Heart left ventricle (tissue), 16 donors: ENCODE measurements around the gene CANT1. TPM values are rescaled to one million over a fixed set of nuclear protein-coding genes. Genes with fewer than 3 reads are reported as not detected.
A peak's percentile ranks its signal among the peaks of the same experiment; 100 is the strongest.

Experiments
- ATAC-seq, 4 donors: fragments of 200-7000 bp; cut with Tn5 transposase; one replicate each; pipeline ENCODE4 v1.9.1; 2020 to 2022; ENCODE audit warnings: moderate library complexity in 4 of 4, mild to moderate bottlenecking in 3 of 4, moderate number of reproducible peaks in 1 of 4
- DNase-seq, 5 donors: peaks; one replicate each; pipeline ENCODE4 v3.0.0-alpha.2; 2020
- H3K27ac ChIP-seq, 12 donors: fragments of 200-600 bp; sonication (generic) in 4 of 12; one replicate each; pipeline versions ENCODE4 v1.5.0 to v1.8.0; 2016 to 2022; ENCODE audit warnings: mild to moderate bottlenecking in 2 of 12
- H3K27me3 ChIP-seq, 9 donors: fragments of 200-600 bp; sonication (generic) in 2 of 9; one replicate each; pipeline versions ENCODE4 v1.5.1 to v1.8.0; 2016 to 2022; ENCODE audit warnings: mild to moderate bottlenecking in 3 of 9
- H3K36me3 ChIP-seq, 9 donors: fragments of 200-600 bp; sonication (generic) in 2 of 9; one replicate each; pipeline versions ENCODE4 v1.5.0 to v1.8.0; 2018 to 2022; ENCODE audit warnings: mild to moderate bottlenecking in 2 of 9
- H3K4me1 ChIP-seq, 12 donors: fragments of 200-600 bp; sonication (generic) in 4 of 12; one replicate each; pipeline versions ENCODE4 v1.5.0 to v1.8.0; 2016 to 2022; ENCODE audit warnings: mild to moderate bottlenecking in 3 of 12
- H3K4me3 ChIP-seq, 12 donors: fragments of 200-600 bp; sonication (generic) in 4 of 12; one replicate each; pipeline versions ENCODE4 v1.5.0 to v1.8.0; 2017 to 2022; ENCODE audit warnings: mild to moderate bottlenecking in 9 of 12, moderate library complexity in 4 of 12
- H3K9me3 ChIP-seq, 12 donors: fragments of 200-600 bp; sonication (generic) in 4 of 12; one replicate each; pipeline versions ENCODE4 v1.5.0 to v1.8.0; 2016 to 2022; ENCODE audit warnings: mild to moderate bottlenecking in 1 of 12
- CTCF ChIP-seq, 12 donors: fragments of 200-600 bp; sonication (generic) in 4 of 12; IDR thresholded peaks; one replicate each; pipeline versions ENCODE4 v1.5.0 to v1.8.0; 2018 to 2022; ENCODE audit warnings: antibody characterized with exemption in 12 of 12, mild to moderate bottlenecking in 5 of 12
- POLR2A ChIP-seq, 2 donors: fragments of 450-650 bp; IDR thresholded peaks; one replicate each; pipeline ENCODE4 v1.6.1; 2017; ENCODE audit warnings: antibody characterized with exemption in 2 of 2, mild to moderate bottlenecking in 2 of 2, moderate library complexity in 2 of 2
- WGBS, 4 donors: extraction: QIAGEN DNeasy Blood & Tissue Kit in 2 of 4; methylation state at CpG; one replicate each; pipeline versions ENCODE4 v1.1.5 to v1.1.7; 2013 to 2018; 5-methylcytosine and 5-hydroxymethylcytosine counted together
- intact Hi-C, 10 donors: fragments of 100-400 bp; cut with DNase I; formaldehyde crosslinking; loops; one replicate each; pipeline versions ENCODE4 v1.11.1 to v1.14.2; 2022
- polyA plus RNA-seq, 2 donors: library from polyadenylated mRNA; stranded (reverse); fragments of 200-250 nt; gene quantifications; one replicate each; pipeline ENCODE4 v1.2.3, GENCODE V29; 2013
- total RNA-seq, 9 donors: library from RNA; depleted of rRNA in 2 of 9; stranded (reverse); fragments of >200 nt in 2 of 9; fragmentation: NEBNext Ultra II Directional in 3 of 9; extraction: Animal tissue kit (Norgen Biotek cat#: 25700) in 3 of 9; gene quantifications; one replicate each; pipeline versions ENCODE4 v1.1.0 to v1.2.4, GENCODE V29; 2016 to 2023
- donor health status: ischemic (EF 13 %, LVEDD 7.1; RV severe dilation, severe dysfunction).
- donor health status: healthy with polysubstance abuse.
- donor health status: DM: no; HTN: yes; CAD: no.
- donor health status: DM: no; HTN: no; CAD: no.
- donor health status: ischemic (EF 25% LVEDD 6.9; RV normal size, moderate dysfunction).
- donor health status: ischemic (EF 25% LVEDD 5.7; RV mildly dilated, moderate dysfunction).
- donor health status: healthy.
- donor health status: DM: yes; HTN: yes; CAD: no.
- donor health status: ischemic (EF 35%, LVEDD 5.7; RV mildly dilated, moderate dysfunction).
- donor health status: nonischemic (EF 11% LVEDD 7.7; RV severe dilation, severe dysfunction).
- donor health status: DM: yes; HTN: yes; CAD: no.
- donor health status: PGD.
- donor health status: ischemic (EF 29% LVEDD 5.4; RV normal size, mild dysfunction).
- donor health status: nonischemic (EF 23%, LVEDD 6.1; RV moderate dilation, normal function).

Gene CANT1
- total and polyA plus RNA-seq, 11 donors = 5.1 to 46.2 (median 24.1) TPM

DNA sequence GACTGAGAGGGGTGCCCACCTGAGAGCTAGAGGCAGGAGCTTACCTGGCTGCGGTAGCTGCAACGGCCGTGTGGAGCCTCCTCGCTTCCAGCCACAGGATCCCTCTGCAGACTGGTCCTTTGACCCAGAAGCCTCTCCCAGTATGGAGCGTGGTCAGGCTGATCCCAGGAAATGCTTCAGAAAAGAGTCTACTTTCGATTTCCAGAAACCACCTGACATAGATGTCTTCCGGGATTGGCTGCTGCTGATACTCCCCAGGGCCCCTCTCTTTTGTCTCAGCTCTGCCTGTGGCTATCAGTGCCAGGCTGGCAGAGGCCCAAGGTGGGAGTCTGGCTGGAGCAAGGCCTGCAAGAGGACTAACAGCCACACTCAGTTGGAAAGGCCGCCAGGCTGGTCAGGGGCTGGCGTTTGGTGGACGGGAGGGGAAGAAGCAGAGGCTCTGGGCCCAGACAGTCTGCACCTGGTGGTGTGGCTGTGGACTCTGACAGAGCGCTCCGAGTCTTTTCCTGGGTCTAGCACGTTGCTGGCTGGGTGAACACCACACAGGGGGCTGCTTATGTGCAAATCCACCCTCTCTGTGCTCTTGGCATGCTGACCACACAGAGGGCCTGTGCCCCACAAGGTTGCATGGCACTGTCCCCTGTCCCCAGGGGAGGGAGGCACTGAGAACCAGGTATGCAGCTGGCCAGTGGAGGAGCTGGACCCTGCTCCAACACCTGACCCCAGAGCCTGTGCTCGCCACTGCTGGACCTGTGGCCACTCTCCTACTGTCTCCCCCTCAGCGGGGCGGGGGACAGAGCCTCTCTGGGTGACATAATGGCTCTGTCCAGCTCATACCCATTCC lies 29.6 kb downstream of the CANT1 start, which contains the start of gene LGALS3BP:
Gene LGALS3BP, minus strand, starts transcription at position 144 of the 844 bp plus-strand sequence. CDS start 2,732 bp downstream, outside the sequence.
- intact Hi-C loops = loop anchor here in 2 of 10 donors (10.0 kb wide), 2 partner anchors 55 to 485 kb away; partner anchors contain the start of gene TIMP2 (in 1 of the 2)
- no peaks in the 10 kb centered on the region for H3K27me3 ChIP-seq
- DNase-seq (peak; percentile 75 to 92 (median 86)), ATAC-seq (peak; percentile 65 to 82 (median 78))
- TF ChIP-seq CTCF (IDR thresholded peaks at IDR 0.05) (peak in 1 of 12 donors; percentile 7), POLR2A (IDR thresholded peaks at IDR 0.05) (peak in 1 of 2 donors; percentile 39)
- peaks cover 2 to 56% (median 49%) of the 10 kb centered on the region in 12 donors for H3K4me1 ChIP-seq
- H3K4me3 ChIP-seq = peak within 1 kb of the TSS in 11 of 12 donors; percentile 31 to 66 (median 57)
- H3K36me3 ChIP-seq = peaks cover 0 to 15% (median 0%) of the 10 kb centered on the region in 9 donors
- H3K9me3 ChIP-seq = no peaks in the 10 kb centered on the region
- H3K27ac ChIP-seq = peak within 1 kb of the TSS; percentile 45 to 86 (median 80)
- WGBS, 4 donors = 27 to 35% (median 31%) methylated on average over 15 to 16 of the region's 16 CpGs

- H3K36me3 ChIP-seq = peaks cover 0 to 27% (median 2%) of the 10 kb centered on the region in 9 donors
- 55 to 80% (median 62%) methylated on average over 17 to 21 of the region's 21 CpGs for WGBS, 4 donors
- TF ChIP-seq POLR2A (IDR thresholded peaks at IDR 0.05) = no peak
- peak in 7 of 12 donors; percentile 11 to 47 (median 27) for TF ChIP-seq CTCF (IDR thresholded peaks at IDR 0.05)
- DNase-seq (peak in 3 of 5 donors; percentile 61 to 81 (median 76)), ATAC-seq (peak; percentile 51 to 73 (median 64))
- intact Hi-C loops = loop anchor here in 2 of 10 donors (10.0 kb wide), 2 partner anchors 53 to 483 kb away; partner anchors contain the start of gene TIMP2 (in 1 of the 2)
- no peaks in the 10 kb centered on the region for H3K9me3 ChIP-seq
- no peaks in the 10 kb centered on the region for H3K27me3 ChIP-seq
- peak overlapping the region in 10 of 12 donors; percentile 61 to 86 (median 80) for H3K27ac ChIP-seq
- peak overlapping the region in 11 of 12 donors; percentile 16 to 66 (median 57) for H3K4me3 ChIP-seq
- peaks cover 2 to 72% (median 53%) of the 10 kb centered on the region in 12 donors for H3K4me1 ChIP-seq
These were observed 31.3 kb downstream of the CANT1 start for GRCh38 chr17:78977997-78978973.

GRCh38 chr17:78977681-78977943 lies 32.0 kb downstream of the CANT1 start:
- Histone ChIP-seq H3K27me3 (no peaks in the 10 kb centered on the region), H3K4me3 (peak overlapping the region in 10 of 12 donors; percentile 16 to 63 (median 49)), H3K9me3 (no peaks in the 10 kb centered on the region), H3K4me1 (peaks cover 2 to 78% (median 53%) of the 10 kb centered on the region in 12 donors), H3K36me3 (peaks cover 0 to 27% (median 2%) of the 10 kb centered on the region in 9 donors), H3K27ac (peak overlapping the region in 10 of 12 donors; percentile 61 to 86 (median 80))
- no peak for DNase-seq
- TF ChIP-seq CTCF (IDR thresholded peaks at IDR 0.05) (no peak), POLR2A (IDR thresholded peaks at IDR 0.05) (no peak)
- no peak for ATAC-seq
- 45 to 73% (median 46%) methylated on average over 8 of the region's 8 CpGs for WGBS, 4 donors
- intact Hi-C loops = loop anchor here in 2 of 10 donors (10.0 kb wide), 2 partner anchors 53 to 483 kb away; partner anchors contain the start of gene TIMP2 (in 1 of the 2)
